OCI-LY1 (cell line): Measurements from ENCODE around the gene FARSA.

ENCODE experiments used
- CTCF ChIP-seq: fragments of 200-600 bp; sonication (generic), shearing (Covaris generic); IDR thresholded peaks from 2 replicates; pipeline ENCODE4 v1.5.1; 2017; ENCODE audit warnings: mild to moderate bottlenecking, antibody characterized with exemption, low read length, moderate library complexity, mixed read lengths
- EZH2 ChIP-seq: fragments of 200-600 bp; sonication (generic), shearing (Covaris generic); IDR thresholded peaks from 2 replicates; pipeline ENCODE4 v1.8.0; 2017; ENCODE audit warnings: borderline replicate concordance, mixed run types, mild to moderate bottlenecking, antibody characterized with exemption, low read length, moderate library complexity, mixed read lengths

- TF ChIP-seq CTCF (no peak), EZH2 (no peak)
Measured at GRCh38 chr19:12896460-12896859, 37.1 kb downstream of the FARSA start.
